Nephron progenitor cell (in vitro differentiated cells): Measurements from ENCODE around the gene CCDC178.

Experiments used
- DNase-seq: peaks from one replicate; pipeline ENCODE4 v3.0.0; 2021
- H3K27ac Mint-ChIP-seq: 2 replicates; pipeline ENCODE4 v1.8.0; 2021; ENCODE audit warnings: mild to moderate bottlenecking, moderate library complexity, mixed read lengths
- H3K27me3 Mint-ChIP-seq: 2 replicates; pipeline ENCODE4 v1.8.0; 2021; ENCODE audit warnings: mild to moderate bottlenecking, low read depth, mixed read lengths; ENCODE audit not compliant: poor library complexity
- H3K36me3 Mint-ChIP-seq: 2 replicates; pipeline ENCODE4 v1.8.0; 2021; ENCODE audit warnings: low read depth, mixed read lengths
- H3K4me1 Mint-ChIP-seq: 2 replicates; pipeline ENCODE4 v1.8.0; 2021; ENCODE audit warnings: mixed read lengths
- H3K4me3 Mint-ChIP-seq: 2 replicates; pipeline ENCODE4 v1.8.0; 2021; ENCODE audit warnings: mild to moderate bottlenecking, moderate library complexity, mixed read lengths
- H3K9me3 Mint-ChIP-seq: 2 replicates; pipeline ENCODE4 v1.8.0; 2021; ENCODE audit warnings: mild to moderate bottlenecking, moderate library complexity, mixed read lengths
- CTCF ChIP-seq: fragments of 200-600 bp; sonication (generic); IDR thresholded peaks from 2 replicates; pipeline ENCODE4 v1.5.0; 2021; ENCODE audit warnings: antibody characterized with exemption

CCDC178 gene

GRCh38 chr18:33375829-33376228, 64.7 kb downstream of the CCDC178 start:
- no peaks in the 10 kb centered on the region for H3K9me3 Mint-ChIP-seq
- H3K36me3 Mint-ChIP-seq = no peaks in the 10 kb centered on the region
- no peak overlapping the region for H3K27ac Mint-ChIP-seq
- H3K4me1 Mint-ChIP-seq = no peaks in the 10 kb centered on the region
- no peak overlapping the region for H3K4me3 Mint-ChIP-seq
- DNase-seq = no peak
- H3K27me3 Mint-ChIP-seq = peaks cover 2% of the 10 kb centered on the region
- TF ChIP-seq CTCF = no peak

GRCh38 chr18:33372442-33372841, 68.1 kb downstream of the CCDC178 start:
- no peak for DNase-seq

GRCh38 chr18:33369711-33370449, 70.6 kb downstream of the CCDC178 start:
- H3K4me3 Mint-ChIP-seq = no peak overlapping the region
- no peaks in the 10 kb centered on the region for H3K27me3 Mint-ChIP-seq
- TF ChIP-seq CTCF = no peak
- H3K9me3 Mint-ChIP-seq = no peaks in the 10 kb centered on the region
- no peak overlapping the region for H3K27ac Mint-ChIP-seq
- no peak for DNase-seq
- H3K36me3 Mint-ChIP-seq = no peaks in the 10 kb centered on the region
- H3K4me1 Mint-ChIP-seq = no peaks in the 10 kb centered on the region

More at GRCh38 chr18:33372442-33372841, 68.1 kb downstream of the CCDC178 start:
- Mint-ChIP-seq H3K27ac (no peak overlapping the region), H3K36me3 (no peaks in the 10 kb centered on the region), H3K4me3 (no peak overlapping the region), H3K4me1 (no peaks in the 10 kb centered on the region), H3K9me3 (no peaks in the 10 kb centered on the region), H3K27me3 (peaks cover 2% of the 10 kb centered on the region)
- no peak for TF ChIP-seq CTCF

- H3K4me1 Mint-ChIP-seq = no peaks in the 10 kb centered on the region
- no peak for DNase-seq
- no peaks in the 10 kb centered on the region for H3K36me3 Mint-ChIP-seq
- H3K27me3 Mint-ChIP-seq = no peaks in the 10 kb centered on the region
- no peak overlapping the region for H3K27ac Mint-ChIP-seq
- H3K4me3 Mint-ChIP-seq = no peak overlapping the region
- H3K9me3 Mint-ChIP-seq = peaks cover 5% of the 10 kb centered on the region
- TF ChIP-seq CTCF = no peak
Observed at GRCh38 chr18:33356735-33357134, 83.8 kb downstream of the CCDC178 start.

- Mint-ChIP-seq H3K9me3 (peaks cover 5% of the 10 kb centered on the region), H3K4me1 (no peaks in the 10 kb centered on the region), H3K36me3 (no peaks in the 10 kb centered on the region), H3K4me3 (no peak overlapping the region), H3K27me3 (no peaks in the 10 kb centered on the region), H3K27ac (no peak overlapping the region)
- no peak for TF ChIP-seq CTCF
- DNase-seq = no peak
Observed at GRCh38 chr18:33355756-33356155, 84.8 kb downstream of the CCDC178 start.

GRCh38 chr18:33355263-33355662, 85.3 kb downstream of the CCDC178 start:
- Mint-ChIP-seq H3K4me3 (no peak overlapping the region), H3K27me3 (no peaks in the 10 kb centered on the region), H3K4me1 (no peaks in the 10 kb centered on the region), H3K9me3 (peaks cover 5% of the 10 kb centered on the region), H3K36me3 (no peaks in the 10 kb centered on the region), H3K27ac (no peak overlapping the region)
- TF ChIP-seq CTCF = no peak
- no peak for DNase-seq
